ENCODE measurements around the gene MORC2. TPM values are rescaled to one million over a fixed set of nuclear protein-coding genes. Genes with fewer than 3 reads are reported as not detected.

The MORC2 gene
- total RNA-seq: 9.2 and 23.3 TPM in 2 replicates

DNA sequence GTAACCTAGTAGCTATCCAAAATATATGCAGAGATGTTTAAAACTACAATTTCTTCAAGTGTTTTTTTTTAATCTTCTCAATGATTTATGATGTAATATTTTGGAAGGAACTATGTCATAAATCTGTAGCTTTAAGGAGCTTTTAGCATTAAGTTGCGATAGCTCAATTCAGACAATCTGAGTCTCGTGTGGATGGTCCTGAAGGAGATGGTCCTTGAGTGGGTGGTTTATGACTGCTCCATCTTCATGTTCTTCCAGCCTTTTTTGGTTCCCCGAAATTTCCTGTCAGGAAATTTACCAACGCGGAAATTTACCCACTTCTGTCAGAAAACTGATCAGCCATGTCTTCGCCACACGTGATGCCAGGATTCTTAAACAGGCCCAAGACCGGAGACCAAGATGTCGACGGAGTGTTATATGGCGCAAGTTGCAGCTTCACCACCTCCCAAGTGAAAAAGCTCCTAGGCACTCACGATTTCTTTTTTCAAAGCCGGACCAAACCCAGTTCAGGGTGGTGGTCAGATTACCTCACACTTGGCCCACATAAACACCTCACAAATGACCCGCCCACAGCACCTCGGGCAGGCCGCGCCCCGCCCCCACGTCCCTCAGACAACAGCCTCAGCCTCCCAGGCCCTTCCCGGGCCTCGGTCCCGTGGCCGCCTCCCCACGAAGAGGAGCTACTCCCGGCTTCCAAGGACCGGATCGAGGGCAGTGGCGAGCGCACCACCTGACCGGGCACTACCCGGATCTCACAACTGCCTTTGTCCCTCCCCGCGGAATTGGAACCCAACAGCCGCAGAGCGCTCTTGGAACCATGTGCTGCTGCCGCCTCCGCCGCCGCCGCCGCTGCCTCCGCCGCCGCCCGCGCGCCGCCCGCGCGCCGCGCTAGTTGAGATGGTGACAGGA lies at the start of gene MORC2:
MORC2 (minus strand) TSS at position 760 of the 909 bp plus-strand sequence. CDS start 885 bp downstream, outside the sequence.

DNA sequence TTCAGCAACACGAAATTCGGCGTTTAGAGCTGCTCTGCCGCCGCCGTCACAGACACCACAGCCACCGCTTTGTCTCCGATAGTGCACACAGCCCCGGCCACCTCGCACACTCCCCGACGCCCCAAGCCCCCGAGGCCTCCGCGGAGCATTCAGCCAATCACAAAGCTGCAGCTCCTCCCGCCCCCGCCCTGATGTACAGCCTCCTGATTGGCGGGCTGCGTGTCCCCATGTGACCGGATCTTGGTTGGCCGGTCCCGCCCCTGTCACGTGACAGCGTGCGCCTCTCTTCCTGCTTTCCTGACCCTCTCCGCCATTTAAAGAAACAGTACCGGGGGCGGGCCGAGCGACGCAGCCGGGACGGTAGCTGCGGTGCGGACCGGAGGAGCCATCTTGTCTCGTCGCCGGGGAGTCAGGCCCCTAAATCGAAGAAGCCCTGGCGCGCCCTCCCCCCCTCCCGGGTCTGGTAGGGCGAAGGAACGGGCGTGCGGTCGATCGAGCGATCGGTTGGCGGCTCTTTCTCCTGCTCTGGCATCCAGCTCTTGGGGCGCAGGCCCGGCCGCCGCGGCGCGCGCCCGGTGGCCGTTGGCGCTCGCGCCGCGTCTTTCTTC lies 454 bp upstream of the MORC2 start, which contains the start of gene TUG1:
TUG1 (plus strand) TSS at position 342 of the 608 bp plus-strand sequence.

Other genes with a start within 250 kb of the MORC2 start
- gene TUG1, start 491 bp upstream of the MORC2 start, total RNA-seq: 21.4 and 59.2 TPM in 2 replicates
- 150 and 177 TPM in 2 replicates for gene SMTN, start 112.5 kb upstream of the MORC2 start, total RNA-seq
- gene SELENOM, start 138.8 kb upstream of the MORC2 start, total RNA-seq: 17.5 and 40.7 TPM in 2 replicates
- gene INPP5J, start 154.2 kb upstream of the MORC2 start, total RNA-seq: 0.50 TPM in 1 of 2 replicates, not detected in the other
- not detected in 2 replicates for gene PLA2G3, start 171.7 kb upstream of the MORC2 start, total RNA-seq
- gene RNF185, start 191.4 kb upstream of the MORC2 start, total RNA-seq: 19.9 and 32.8 TPM in 2 replicates
- gene LIMK2, start 243.5 kb upstream of the MORC2 start, total RNA-seq: 76.1 and 100 TPM in 2 replicates